ENCODE results near the gene TLR5.

GRCh38 chr1:223129229-223129901, 13.7 kb downstream of the TLR5 start:
- TF ChIP-seq EZH2phosphoT487 (IDR thresholded peaks at IDR 0.05; ENCODE audit: insufficient read depth, low read depth) (no peak), EZH2 (IDR thresholded peaks at IDR 0.05; ENCODE audit: insufficient read depth, poor library complexity, severe bottlenecking) (no peak)
